Ishikawa (cell line): Measurements from ENCODE around the gene BABAM1.

Experiments used
- RAD21 ChIP-seq: IDR thresholded peaks from 2 replicates; pipeline ENCODE4 v1.6.1; 2012; ENCODE audit warnings: low read depth
- TAF1 ChIP-seq: IDR thresholded peaks from 2 replicates; pipeline ENCODE4 v1.6.1; 2012; ENCODE audit warnings: low read depth, mild to moderate bottlenecking
- TF ChIP-seq, protein P1 (sequence below): IDR thresholded peaks from 2 replicates; pipeline ENCODE4 v1.6.1; 2012
- TF ChIP-seq, protein P2 (sequence below): IDR thresholded peaks from 2 replicates; pipeline ENCODE4 v1.6.1; 2012

GRCh38 chr19:17259118-17259780 is 8.0 kb upstream of the BABAM1 start:
- TF ChIP-seq TAF1: no peak
- no peak for TF ChIP-seq RAD21
- TF ChIP-seq, protein P1, sequence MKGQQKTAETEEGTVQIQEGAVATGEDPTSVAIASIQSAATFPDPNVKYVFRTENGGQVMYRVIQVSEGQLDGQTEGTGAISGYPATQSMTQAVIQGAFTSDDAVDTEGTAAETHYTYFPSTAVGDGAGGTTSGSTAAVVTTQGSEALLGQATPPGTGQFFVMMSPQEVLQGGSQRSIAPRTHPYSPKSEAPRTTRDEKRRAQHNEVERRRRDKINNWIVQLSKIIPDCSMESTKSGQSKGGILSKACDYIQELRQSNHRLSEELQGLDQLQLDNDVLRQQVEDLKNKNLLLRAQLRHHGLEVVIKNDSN: no peak
- TF ChIP-seq, protein P2, sequence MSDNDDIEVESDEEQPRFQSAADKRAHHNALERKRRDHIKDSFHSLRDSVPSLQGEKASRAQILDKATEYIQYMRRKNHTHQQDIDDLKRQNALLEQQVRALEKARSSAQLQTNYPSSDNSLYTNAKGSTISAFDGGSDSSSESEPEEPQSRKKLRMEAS: no peak
